ENCODE measurements around the gene PRKCD. TPM values are rescaled to one million over a fixed set of nuclear protein-coding genes. Genes with fewer than 3 reads are reported as not detected.

The PRKCD gene
- total RNA-seq (100 to 1,000 TPM in 1 of 9 donors, 10 to 100 TPM in 8; 10.7 to 156 (median 49.7) TPM), polyA plus RNA-seq (10 to 100 TPM; 34.7 to 78.7 (median 38.2) TPM)
- long read RNA-seq, donor 1, transcript PRKCD-202 (18 exons, 2,810 nt): major isoform, 9 of 23 reads
- long read RNA-seq, donor 1, partial matches to known transcripts: 11 of 23 reads
- long read RNA-seq, donor 1, other reads (novel, unspliced or antisense): 0 of 23 reads
- long read RNA-seq, donor 2, partial matches to known transcripts: 14 of 21 reads
- long read RNA-seq, donor 2, other reads (novel, unspliced or antisense): 0 of 21 reads
- long read RNA-seq, donor 3, partial matches to known transcripts: 0 of 4 reads
- long read RNA-seq, donor 3, other reads (novel, unspliced or antisense): 0 of 4 reads
- long read RNA-seq, donor 4, transcript PRKCD-201 (19 exons, 2,680 nt): minor isoform, 5 of 25 reads
- long read RNA-seq, donor 4, transcript PRKCD-202 (18 exons, 2,810 nt): major isoform, 11 of 25 reads
- long read RNA-seq, donor 4, partial matches to known transcripts: 4 of 25 reads
- long read RNA-seq, donor 4, other reads (novel, unspliced or antisense): 5 of 25 reads
- long read RNA-seq, donor 5, transcript PRKCD-201 (19 exons, 2,680 nt): minor isoform, 58 of 247 reads
- long read RNA-seq, donor 5, transcript PRKCD-202 (18 exons, 2,810 nt): major isoform, 106 of 247 reads
- long read RNA-seq, donor 5, partial matches to known transcripts: 13 of 247 reads
- long read RNA-seq, donor 5, other reads (novel, unspliced or antisense): 70 of 247 reads
- long read RNA-seq, donor 6, partial matches to known transcripts: 7 of 12 reads
- long read RNA-seq, donor 6, other reads (novel, unspliced or antisense): 3 of 12 reads
- long read RNA-seq, donor 7, partial matches to known transcripts: 9 of 11 reads
- long read RNA-seq, donor 7, other reads (novel, unspliced or antisense): 0 of 11 reads
- long read RNA-seq, donor 8, transcript PRKCD-202 (18 exons, 2,810 nt): major isoform, 10 of 25 reads
- long read RNA-seq, donor 8, partial matches to known transcripts: 15 of 25 reads
- long read RNA-seq, donor 8, other reads (novel, unspliced or antisense): 0 of 25 reads
- long read RNA-seq, donor 9, partial matches to known transcripts: 5 of 9 reads
- long read RNA-seq, donor 9, other reads (novel, unspliced or antisense): 0 of 9 reads
- long read RNA-seq, donor 10, partial matches to known transcripts: 7 of 11 reads
- long read RNA-seq, donor 10, other reads (novel, unspliced or antisense): 0 of 11 reads

- H3K27me3 ChIP-seq: no peaks in the 10 kb centered on the region
- H3K4me1 ChIP-seq (replicated peaks in 1 of 2): peaks cover 46 to 73% of the 10 kb centered on the region in 2 donors
- H3K36me3 ChIP-seq (replicated peaks in 1 of 2): no peaks in the 10 kb centered on the region
- TF ChIP-seq, protein P1, sequence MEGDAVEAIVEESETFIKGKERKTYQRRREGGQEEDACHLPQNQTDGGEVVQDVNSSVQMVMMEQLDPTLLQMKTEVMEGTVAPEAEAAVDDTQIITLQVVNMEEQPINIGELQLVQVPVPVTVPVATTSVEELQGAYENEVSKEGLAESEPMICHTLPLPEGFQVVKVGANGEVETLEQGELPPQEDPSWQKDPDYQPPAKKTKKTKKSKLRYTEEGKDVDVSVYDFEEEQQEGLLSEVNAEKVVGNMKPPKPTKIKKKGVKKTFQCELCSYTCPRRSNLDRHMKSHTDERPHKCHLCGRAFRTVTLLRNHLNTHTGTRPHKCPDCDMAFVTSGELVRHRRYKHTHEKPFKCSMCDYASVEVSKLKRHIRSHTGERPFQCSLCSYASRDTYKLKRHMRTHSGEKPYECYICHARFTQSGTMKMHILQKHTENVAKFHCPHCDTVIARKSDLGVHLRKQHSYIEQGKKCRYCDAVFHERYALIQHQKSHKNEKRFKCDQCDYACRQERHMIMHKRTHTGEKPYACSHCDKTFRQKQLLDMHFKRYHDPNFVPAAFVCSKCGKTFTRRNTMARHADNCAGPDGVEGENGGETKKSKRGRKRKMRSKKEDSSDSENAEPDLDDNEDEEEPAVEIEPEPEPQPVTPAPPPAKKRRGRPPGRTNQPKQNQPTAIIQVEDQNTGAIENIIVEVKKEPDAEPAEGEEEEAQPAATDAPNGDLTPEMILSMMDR (IDR thresholded peaks at IDR 0.05): peak; percentile 53 to 82 (median 72)
- peak; percentile 43 to 86 for TF ChIP-seq POLR2A (IDR thresholded peaks at IDR 0.05)
- no peaks in the 10 kb centered on the region for H3K9me3 ChIP-seq (replicated peaks in 1 of 3)
- peak; percentile 90 to 96 (median 94) for DNase-seq
- peak within 1 kb of the TSS; percentile 53 to 99 (median 68) for H3K4me3 ChIP-seq
- intact Hi-C loops (cut with DNase I): loop anchor here in 1 of 2 donors (5.0 kb wide), 1 partner anchor 39 kb away; no protein-coding TSS in a partner anchor
- H3K27ac ChIP-seq: peak within 1 kb of the TSS; percentile 42 to 99 (median 79)
- WGBS, 4 donors: 1% methylated on average over 16 to 88 of the region's 88 CpGs; no CpG with 5 or more reads in 1 of the 4 donors
These were observed at the start of gene PRKCD for GRCh38 chr3:53160660-53161449. PRKCD (plus strand) TSS chr3:53161209; CDS start chr3:53178423, 17,214 bp downstream.

DNA sequence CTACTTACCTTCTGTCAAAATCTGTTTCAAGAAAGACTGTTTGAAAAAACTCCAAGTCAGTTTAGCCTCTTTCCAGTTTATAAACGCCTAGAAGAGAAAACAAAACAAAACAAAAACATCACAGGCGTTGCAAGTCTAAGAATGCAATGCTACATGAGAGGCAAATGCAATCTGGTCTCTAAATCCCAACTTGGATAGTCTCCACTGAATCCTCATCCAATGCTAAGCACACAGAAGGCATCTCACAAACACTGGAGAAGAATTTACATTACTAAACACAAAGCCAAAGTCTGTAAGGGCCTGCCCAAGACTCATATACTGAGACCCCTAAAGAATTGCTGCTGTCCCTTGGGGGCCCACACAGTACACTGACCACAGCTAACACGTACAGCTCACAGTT lies 49.2 kb upstream of the PRKCD start:
- TF ChIP-seq POLR2A (IDR thresholded peaks at IDR 0.05): no peak
- TF ChIP-seq, protein P1 (IDR thresholded peaks at IDR 0.05): no peak
- Histone ChIP-seq H3K9me3 (replicated peaks in 1 of 3) (no peaks in the 10 kb centered on the region), H3K4me3 (no peak overlapping the region), H3K27me3 (no peaks in the 10 kb centered on the region), H3K4me1 (replicated peaks in 1 of 2) (peaks cover 12 to 35% of the 10 kb centered on the region in 2 donors), H3K27ac (no peak overlapping the region), H3K36me3 (replicated peaks in 1 of 2) (peaks cover 0 to 21% of the 10 kb centered on the region in 2 donors)
- intact Hi-C loops (cut with DNase I): no loop called here
- 84 to 91% (median 86%) methylated on average over 3 of the region's 3 CpGs for WGBS, 4 donors
- no peak for DNase-seq

- Histone ChIP-seq H3K9me3 (replicated peaks in 1 of 3) (no peaks in the 10 kb centered on the region), H3K27ac (peak overlapping the region in 3 of 5 donors; percentile 71 to 81 (median 81)), H3K36me3 (replicated peaks in 1 of 2) (peaks cover 0 to 37% of the 10 kb centered on the region in 2 donors), H3K27me3 (no peaks in the 10 kb centered on the region), H3K4me3 (no peak overlapping the region), H3K4me1 (replicated peaks in 1 of 2) (peaks cover 12 to 35% of the 10 kb centered on the region in 2 donors)
- intact Hi-C loops (cut with DNase I): loop anchor here (2.0 kb wide), 1 partner anchor 81 kb away; no protein-coding TSS in a partner anchor
- DNase-seq: peak; percentile 84 to 92 (median 89)
- WGBS, 4 donors: 29 to 46% (median 38%) methylated on average over 1 of the region's 1 CpG
- no peak for TF ChIP-seq POLR2A (IDR thresholded peaks at IDR 0.05)
- TF ChIP-seq, protein P1 (IDR thresholded peaks at IDR 0.05): no peak
These were observed 47.6 kb upstream of the PRKCD start for GRCh38 chr3:53113293-53114010.
